Osteocyte (in vitro differentiated cells): ENCODE measurements around the gene LRP1B. TPM values are rescaled to one million over a fixed set of nuclear protein-coding genes. Genes with fewer than 3 reads are reported as not detected.

ENCODE experiments used
- DNase-seq: peaks from one replicate; pipeline ENCODE4 v3.0.0; 2021; ENCODE audit warnings: mixed read lengths; ENCODE audit not compliant: unreplicated experiment; ENCODE audit errors: extremely low spot score
- H3K27ac Mint-ChIP-seq: one replicate; pipeline ENCODE4 v1.8.0; 2021; ENCODE audit warnings: mild to moderate bottlenecking, mixed read lengths; ENCODE audit not compliant: unreplicated experiment
- H3K27me3 Mint-ChIP-seq: one replicate; pipeline ENCODE4 v1.8.0; 2021; ENCODE audit warnings: mixed read lengths; ENCODE audit not compliant: unreplicated experiment
- H3K36me3 Mint-ChIP-seq: one replicate; pipeline ENCODE4 v1.8.0; 2021; ENCODE audit warnings: mixed read lengths; ENCODE audit not compliant: unreplicated experiment
- H3K4me1 Mint-ChIP-seq: one replicate; pipeline ENCODE4 v1.8.0; 2021; ENCODE audit warnings: mixed read lengths; ENCODE audit not compliant: unreplicated experiment
- H3K4me3 Mint-ChIP-seq: one replicate; pipeline ENCODE4 v1.8.0; 2021; ENCODE audit warnings: mild to moderate bottlenecking, moderate library complexity, mixed read lengths; ENCODE audit not compliant: unreplicated experiment
- H3K9me3 Mint-ChIP-seq: one replicate; pipeline ENCODE4 v1.8.0; 2021; ENCODE audit warnings: mixed read lengths; ENCODE audit not compliant: unreplicated experiment
- long read RNA-seq: library from polyadenylated mRNA; unstranded; transcript quantifications from one replicate; pipeline ENCODE4 v2.0.0, GENCODE V29; 2021
- total RNA-seq: library from RNA; stranded (reverse); gene quantifications from 2 replicates; pipeline ENCODE4 v1.2.1, GENCODE V29; 2021
- TF ChIP-seq, protein P1 (sequence below): fragments of 200-600 bp; sonication (generic); IDR thresholded peaks from 2 replicates; pipeline ENCODE4 v1.5.0; 2021; ENCODE audit warnings: antibody characterized with exemption, mild to moderate bottlenecking, moderate library complexity

The LRP1B gene
- total RNA-seq = 3.6 and 4.5 TPM in 2 replicates
- long read RNA-seq, partial matches to known transcripts = 1 of 10 reads
- long read RNA-seq, other reads (novel, unspliced or antisense) = 9 of 10 reads

- Mint-ChIP-seq H3K4me3 (peak within 1 kb of the TSS; percentile 93), H3K27me3 (peaks cover 11% of the 10 kb centered on the region), H3K27ac (peak within 1 kb of the TSS; percentile 93), H3K9me3 (no peaks in the 10 kb centered on the region), H3K36me3 (peaks cover 2% of the 10 kb centered on the region), H3K4me1 (peaks cover 23% of the 10 kb centered on the region)
- TF ChIP-seq, protein P1, sequence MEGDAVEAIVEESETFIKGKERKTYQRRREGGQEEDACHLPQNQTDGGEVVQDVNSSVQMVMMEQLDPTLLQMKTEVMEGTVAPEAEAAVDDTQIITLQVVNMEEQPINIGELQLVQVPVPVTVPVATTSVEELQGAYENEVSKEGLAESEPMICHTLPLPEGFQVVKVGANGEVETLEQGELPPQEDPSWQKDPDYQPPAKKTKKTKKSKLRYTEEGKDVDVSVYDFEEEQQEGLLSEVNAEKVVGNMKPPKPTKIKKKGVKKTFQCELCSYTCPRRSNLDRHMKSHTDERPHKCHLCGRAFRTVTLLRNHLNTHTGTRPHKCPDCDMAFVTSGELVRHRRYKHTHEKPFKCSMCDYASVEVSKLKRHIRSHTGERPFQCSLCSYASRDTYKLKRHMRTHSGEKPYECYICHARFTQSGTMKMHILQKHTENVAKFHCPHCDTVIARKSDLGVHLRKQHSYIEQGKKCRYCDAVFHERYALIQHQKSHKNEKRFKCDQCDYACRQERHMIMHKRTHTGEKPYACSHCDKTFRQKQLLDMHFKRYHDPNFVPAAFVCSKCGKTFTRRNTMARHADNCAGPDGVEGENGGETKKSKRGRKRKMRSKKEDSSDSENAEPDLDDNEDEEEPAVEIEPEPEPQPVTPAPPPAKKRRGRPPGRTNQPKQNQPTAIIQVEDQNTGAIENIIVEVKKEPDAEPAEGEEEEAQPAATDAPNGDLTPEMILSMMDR = no peak
- no peak for DNase-seq
Observed at GRCh38 chr2:142131010-142131669, at the start of gene LRP1B. TSS of gene LRP1B (minus strand) at chr2:142131016. CDS start at chr2:142130729, 287 bp downstream.

- no peak for DNase-seq
- TF ChIP-seq, protein P1 = no peak
- Mint-ChIP-seq H3K9me3 (peaks cover 6% of the 10 kb centered on the region), H3K36me3 (no peaks in the 10 kb centered on the region), H3K27me3 (no peaks in the 10 kb centered on the region), H3K4me1 (peaks cover 10% of the 10 kb centered on the region), H3K27ac (no peak overlapping the region), H3K4me3 (no peak overlapping the region)
Observed at GRCh38 chr2:142179686-142180085, 48.9 kb upstream of the LRP1B start.

- TF ChIP-seq, protein P1 = no peak
- no peak overlapping the region for H3K27ac Mint-ChIP-seq
- peaks cover 6% of the 10 kb centered on the region for H3K9me3 Mint-ChIP-seq
- peaks cover 10% of the 10 kb centered on the region for H3K4me1 Mint-ChIP-seq
- H3K27me3 Mint-ChIP-seq = no peaks in the 10 kb centered on the region
- no peak for DNase-seq
- H3K36me3 Mint-ChIP-seq = no peaks in the 10 kb centered on the region
- no peak overlapping the region for H3K4me3 Mint-ChIP-seq
Observed at GRCh38 chr2:142178604-142179003, 47.8 kb upstream of the LRP1B start.

- Mint-ChIP-seq H3K9me3 (no peaks in the 10 kb centered on the region), H3K4me3 (no peak overlapping the region), H3K4me1 (peaks cover 10% of the 10 kb centered on the region), H3K27me3 (no peaks in the 10 kb centered on the region), H3K27ac (no peak overlapping the region), H3K36me3 (no peaks in the 10 kb centered on the region)
- TF ChIP-seq, protein P1 = no peak
- DNase-seq = no peak
Observed at GRCh38 chr2:142176941-142177340, 46.1 kb upstream of the LRP1B start.

- Mint-ChIP-seq H3K9me3 (no peaks in the 10 kb centered on the region), H3K4me3 (no peak overlapping the region), H3K27me3 (no peaks in the 10 kb centered on the region), H3K27ac (no peak overlapping the region), H3K36me3 (no peaks in the 10 kb centered on the region), H3K4me1 (peaks cover 10% of the 10 kb centered on the region)
- TF ChIP-seq, protein P1 = no peak
- DNase-seq = no peak
Observed at GRCh38 chr2:142175813-142176338, 45.1 kb upstream of the LRP1B start.
